Peyer's patch (tissue), 4 donors: Measurements from ENCODE around the gene PAFAH1B2. TPM values are rescaled to one million over a fixed set of nuclear protein-coding genes. Genes with fewer than 3 reads are reported as not detected.

Experiments used
- DNase-seq, 3 donors: peaks; one replicate each; pipeline ENCODE4 v3.0.0-alpha.2; 2017 to 2019
- H3K27ac ChIP-seq, 4 donors: fragments of 200-600 bp; sonication (generic); one replicate each; pipeline ENCODE4 v1.5.1; 2016 to 2019
- H3K27me3 ChIP-seq, 2 donors: fragments of 200-600 bp; sonication (generic); one replicate each; pipeline ENCODE4 v1.5.1; 2019
- H3K36me3 ChIP-seq, 3 donors: fragments of 200-600 bp; sonication (generic); one replicate each; pipeline ENCODE4 v1.5.1; 2016 to 2019
- H3K4me1 ChIP-seq, 4 donors: fragments of 200-600 bp; sonication (generic); one replicate each; pipeline ENCODE4 v1.5.1; 2016 to 2019
- H3K4me3 ChIP-seq, 4 donors: fragments of 200-600 bp; sonication (generic); 1 replicate in 3 of 4; 2 replicates in 1 of 4; pipeline ENCODE4 v1.5.1; 2016 to 2019; ENCODE audit warnings: mild to moderate bottlenecking in 1 of 4
- H3K9me3 ChIP-seq, 4 donors: fragments of 200-600 bp; sonication (generic); one replicate each; pipeline ENCODE4 v1.5.1; 2016 to 2019; ENCODE audit warnings: mild to moderate bottlenecking in 1 of 4
- CTCF ChIP-seq, 6 experiments: fragments of 450-650 bp in 4 of 6; fragments of 200-600 bp in 2 of 6; sonication (generic) in 1 of 6; IDR thresholded peaks; one replicate each; pipeline ENCODE4 v1.5.1; 2017 to 2019; ENCODE audit warnings: antibody characterized with exemption in 6 of 6, mild to moderate bottlenecking in 3 of 6, moderate library complexity in 1 of 6
- POLR2A ChIP-seq, 2 donors: fragments of 450-650 bp; IDR thresholded peaks; one replicate each; pipeline ENCODE4 v1.5.1; 2017; ENCODE audit warnings: antibody characterized with exemption in 2 of 2, mild to moderate bottlenecking in 2 of 2, moderate library complexity in 2 of 2
- total RNA-seq, 4 donors: library from RNA; depleted of rRNA; stranded (reverse); fragments of >200 nt; gene quantifications; one replicate each; pipeline ENCODE4 v1.1.0, GENCODE V29; 2016

Gene PAFAH1B2
- total RNA-seq, 4 donors from 2014 or later = 45.4 to 96.2 (median 66.9) TPM

- DNase-seq = peak in 1 of 3 donors; percentile 36
- H3K27ac ChIP-seq = peak overlapping the region; percentile 49 to 86 (median 65)
- H3K27me3 ChIP-seq = no peaks in the 10 kb centered on the region
- no peak overlapping the region for H3K4me3 ChIP-seq
- TF ChIP-seq POLR2A (IDR thresholded peaks at IDR 0.05) (no peak), CTCF (IDR thresholded peaks at IDR 0.05) (no peak)
- H3K36me3 ChIP-seq = peaks cover 0 to 66% (median 0%) of the 10 kb centered on the region in 3 donors
- no peaks in the 10 kb centered on the region for H3K9me3 ChIP-seq
- H3K4me1 ChIP-seq = peaks cover 0 to 73% (median 7%) of the 10 kb centered on the region in 4 donors
These were observed 77.1 kb downstream of the PAFAH1B2 start for GRCh38 chr11:117220999-117221774.

GRCh38 chr11:117221775-117222517 lies 77.9 kb downstream of the PAFAH1B2 start:
- peaks cover 0 to 75% (median 7%) of the 10 kb centered on the region in 4 donors for H3K4me1 ChIP-seq
- TF ChIP-seq CTCF (IDR thresholded peaks at IDR 0.05) (no peak), POLR2A (IDR thresholded peaks at IDR 0.05) (no peak)
- peak in 2 of 3 donors; percentile 55 to 58 for DNase-seq
- H3K4me3 ChIP-seq = no peak overlapping the region
- no peaks in the 10 kb centered on the region for H3K27me3 ChIP-seq
- H3K36me3 ChIP-seq = peaks cover 0 to 63% (median 0%) of the 10 kb centered on the region in 3 donors
- no peaks in the 10 kb centered on the region for H3K9me3 ChIP-seq
- peak overlapping the region; percentile 49 to 86 (median 65) for H3K27ac ChIP-seq

DNA sequence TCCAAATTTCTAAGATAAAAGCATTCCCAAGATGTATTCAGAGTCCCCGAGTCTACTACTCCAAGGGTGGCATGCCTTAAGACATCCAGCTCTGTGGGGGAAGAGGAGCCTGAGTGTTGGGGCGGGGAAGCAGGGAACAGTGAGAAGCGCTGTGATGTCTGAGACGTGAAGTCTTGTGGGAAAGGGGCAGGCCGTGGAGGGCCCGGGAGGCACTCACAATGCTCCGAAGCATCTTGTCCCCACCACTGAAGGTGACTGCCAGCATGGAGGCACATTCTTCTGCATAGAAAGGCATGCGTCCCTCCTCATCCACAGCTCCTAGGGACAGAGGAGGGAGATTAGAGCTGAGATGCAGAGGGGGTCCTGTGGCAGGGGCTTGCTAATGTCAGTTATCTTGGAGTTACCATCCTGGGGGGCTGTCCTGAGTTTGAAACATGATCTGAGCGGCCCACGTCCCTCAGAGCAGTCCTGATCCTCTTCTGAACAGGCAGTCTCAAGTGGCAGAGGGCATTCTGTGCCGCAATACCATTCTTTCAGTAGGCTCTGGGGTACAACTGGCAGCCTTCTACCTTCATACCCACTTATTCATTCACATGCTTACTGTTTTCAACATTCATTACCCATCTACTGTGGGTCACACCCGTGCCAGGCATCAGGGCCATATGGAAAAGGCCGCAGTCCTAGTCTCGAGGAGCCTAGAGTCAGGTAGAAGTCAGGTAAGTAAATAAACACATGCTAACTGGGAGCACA lies 79.1 kb downstream of the PAFAH1B2 start:
- no peak for TF ChIP-seq POLR2A (IDR thresholded peaks at IDR 0.05)
- TF ChIP-seq CTCF (IDR thresholded peaks at IDR 0.05) = no peak
- H3K4me3 ChIP-seq = no peak overlapping the region
- H3K9me3 ChIP-seq = no peaks in the 10 kb centered on the region
- no peaks in the 10 kb centered on the region for H3K27me3 ChIP-seq
- DNase-seq = peak in 1 of 3 donors; percentile 34
- H3K4me1 ChIP-seq = peaks cover 0 to 75% (median 7%) of the 10 kb centered on the region in 4 donors
- peaks cover 0 to 63% (median 0%) of the 10 kb centered on the region in 3 donors for H3K36me3 ChIP-seq
- peak overlapping the region in 2 of 4 donors; percentile 85 to 86 for H3K27ac ChIP-seq

GRCh38 chr11:117223741-117224689 lies 79.9 kb downstream of the PAFAH1B2 start:
- Histone ChIP-seq H3K27me3 (no peaks in the 10 kb centered on the region), H3K27ac (peak overlapping the region in 3 of 4 donors; percentile 39 to 85 (median 66)), H3K4me1 (peaks cover 0 to 71% (median 7%) of the 10 kb centered on the region in 4 donors), H3K9me3 (no peaks in the 10 kb centered on the region), H3K4me3 (no peak overlapping the region), H3K36me3 (peaks cover 0 to 63% (median 0%) of the 10 kb centered on the region in 3 donors)
- TF ChIP-seq CTCF (IDR thresholded peaks at IDR 0.05) (no peak), POLR2A (IDR thresholded peaks at IDR 0.05) (no peak)
- DNase-seq = peak in 1 of 3 donors; percentile 64
